GM06990 (cell line): Measurements from ENCODE around the gene C20orf204.
A peak's percentile ranks its signal among the peaks of the same experiment; 100 is the strongest.

Experiments
- DNase-seq: peaks from one replicate; pipeline ENCODE4 v3.0.0-alpha.2; 2011; ENCODE audit not compliant: insufficient read length; ENCODE audit errors: extremely low read depth
- H3K27me3 ChIP-seq: replicated peaks from 2 replicates; pipeline ENCODE4 v1.6.0; 2011; ENCODE audit warnings: low read length; ENCODE audit not compliant: control insufficient read depth, insufficient read depth
- H3K36me3 ChIP-seq: 2 replicates; pipeline ENCODE4 v1.5.1; 2011; ENCODE audit warnings: low read length; ENCODE audit not compliant: control insufficient read depth, insufficient read depth
- H3K4me3 ChIP-seq: replicated peaks from 2 replicates; pipeline ENCODE4 v1.5.1; 2011; ENCODE audit warnings: low read depth, mild to moderate bottlenecking, control low read depth, low read length
- CTCF ChIP-seq: IDR thresholded peaks from 2 replicates; pipeline ENCODE4 v1.5.1; 2011; ENCODE audit warnings: low read length, control low read depth, mild to moderate bottlenecking, inconsistent platforms; ENCODE audit not compliant: insufficient read depth, poor library complexity, severe bottlenecking

C20orf204 gene

GRCh38 chr20:64062596-64063388, 26.8 kb downstream of the C20orf204 start, which contains the start of gene TCEA2:
Gene TCEA2 (plus strand): TSS chr20:64063198. CDS start chr20:64063313, 115 bp downstream.
- TF ChIP-seq CTCF = no peak
- peak; percentile 91 for DNase-seq
- Histone ChIP-seq H3K27me3 (no peaks in the 10 kb centered on the region), H3K36me3 (no peaks in the 10 kb centered on the region), H3K4me3 (peak within 1 kb of the TSS; percentile 79)

GRCh38 chr20:64063389-64064144, 27.6 kb downstream of the C20orf204 start:
- TF ChIP-seq CTCF = no peak
- no peak for DNase-seq
- no peaks in the 10 kb centered on the region for H3K27me3 ChIP-seq
- peak overlapping the region; percentile 79 for H3K4me3 ChIP-seq
- H3K36me3 ChIP-seq = no peaks in the 10 kb centered on the region

- no peak for TF ChIP-seq CTCF
- no peak for DNase-seq
- Histone ChIP-seq H3K27me3 (no peaks in the 10 kb centered on the region), H3K36me3 (no peaks in the 10 kb centered on the region), H3K4me3 (peak overlapping the region; percentile 79)
Measured at GRCh38 chr20:64064145-64064698, 28.2 kb downstream of the C20orf204 start.

GRCh38 chr20:64065062-64065973, 29.3 kb downstream of the C20orf204 start:
- no peaks in the 10 kb centered on the region for H3K27me3 ChIP-seq
- H3K36me3 ChIP-seq = no peaks in the 10 kb centered on the region
- H3K4me3 ChIP-seq = no peak overlapping the region
- TF ChIP-seq CTCF = no peak
- DNase-seq = no peak

- no peak for TF ChIP-seq CTCF
- peak; percentile 83 for DNase-seq
- H3K36me3 ChIP-seq = no peaks in the 10 kb centered on the region
- H3K27me3 ChIP-seq = no peaks in the 10 kb centered on the region
- H3K4me3 ChIP-seq = no peak overlapping the region
Measured at GRCh38 chr20:64065974-64066343, 30.0 kb downstream of the C20orf204 start.
